Measurements from ENCODE around the gene CCNB1IP1. TPM values are rescaled to one million over a fixed set of nuclear protein-coding genes. Genes with fewer than 3 reads are reported as not detected.

The CCNB1IP1 gene
- total RNA-seq, 2 experiments from 2014 or later, result 39.3 to 43.4 TPM

GRCh38 chr14:20331053-20331613 lies 1.9 kb downstream of the CCNB1IP1 start:
- H3K36me3 Mint-ChIP-seq (ENCODE audit: low read depth), result peaks cover 33% of the 10 kb centered on the region
- CTCF ChIA-PET, result interaction anchor here (1.3 to 6.4 kb wide), 5 partner anchors 10 to 301 kb away, joined by 3 to 108 read pairs (median 6); partner anchors contain the start of gene PARP2
- no peak for DNase-seq
- H3K27me3 Mint-ChIP-seq, result no peaks in the 10 kb centered on the region
- peaks cover 72% of the 10 kb centered on the region for H3K4me1 Mint-ChIP-seq
- H3K9me3 Mint-ChIP-seq, result no peaks in the 10 kb centered on the region
- H3K27ac Mint-ChIP-seq, result peak overlapping the region; percentile 30
- H3K4me3 Mint-ChIP-seq, result no peak overlapping the region
- POLR2A ChIA-PET, result interaction anchor here (1.3 to 9.5 kb wide), 2 partner anchors 11 to 138 kb away, joined by 3 to 144 read pairs; partner anchors contain the start of gene PARP2

- no peak overlapping the region for H3K4me3 Mint-ChIP-seq
- H3K27me3 Mint-ChIP-seq, result no peaks in the 10 kb centered on the region
- H3K27ac Mint-ChIP-seq, result peak overlapping the region; percentile 5
- H3K36me3 Mint-ChIP-seq (ENCODE audit: low read depth), result peaks cover 42% of the 10 kb centered on the region
- H3K9me3 Mint-ChIP-seq, result no peaks in the 10 kb centered on the region
- DNase-seq, result no peak
- POLR2A ChIA-PET, result interaction anchor here (1.3 to 9.5 kb wide), 3 partner anchors 13 to 284 kb away, joined by 3 to 144 read pairs (median 3); partner anchors contain the start of gene PARP2
- peaks cover 63% of the 10 kb centered on the region for H3K4me1 Mint-ChIP-seq
- CTCF ChIA-PET, result interaction anchor here (1.1 to 6.4 kb wide), 8 partner anchors 11 to 361 kb away, joined by 3 to 108 read pairs (median 16); partner anchors contain the start of genes PARP2, PIP4P1, TEP1 and TTC5
Measured at GRCh38 chr14:20329355-20329754, 3.7 kb downstream of the CCNB1IP1 start.

- H3K27ac Mint-ChIP-seq, result peak overlapping the region; percentile 11
- ChIA-PET CTCF (interaction anchor here (1.0 to 6.4 kb wide), 13 partner anchors 10 to 362 kb away, joined by 3 to 108 read pairs (median 13); partner anchors contain the start of genes APEX1, OSGEP, PARP2 and TEP1), POLR2A (interaction anchor here (1.3 to 9.5 kb wide), 4 partner anchors 11 to 281 kb away, joined by 4 to 144 read pairs (median 10); partner anchors contain the start of genes PARP2 and PNP)
- H3K36me3 Mint-ChIP-seq (ENCODE audit: low read depth), result peaks cover 46% of the 10 kb centered on the region
- H3K4me3 Mint-ChIP-seq, result no peak overlapping the region
- H3K9me3 Mint-ChIP-seq, result no peaks in the 10 kb centered on the region
- no peaks in the 10 kb centered on the region for H3K27me3 Mint-ChIP-seq
- peaks cover 59% of the 10 kb centered on the region for H3K4me1 Mint-ChIP-seq
- DNase-seq, result no peak
Measured at GRCh38 chr14:20328705-20329104, 4.4 kb downstream of the CCNB1IP1 start.

- Mint-ChIP-seq H3K27ac (peak overlapping the region; percentile 64), H3K4me1 (peaks cover 50% of the 10 kb centered on the region), H3K36me3 (ENCODE audit: low read depth) (peaks cover 53% of the 10 kb centered on the region), H3K9me3 (no peaks in the 10 kb centered on the region), H3K27me3 (no peaks in the 10 kb centered on the region), H3K4me3 (no peak overlapping the region)
- ChIA-PET CTCF (interaction anchor here (0.7 to 6.4 kb wide), 30 partner anchors 9 to 363 kb away, joined by 3 to 108 read pairs (median 4); partner anchors contain the start of genes APEX1, OSGEP, PARP2 and PIP4P1), POLR2A (interaction anchor here (1.0 to 9.5 kb wide), 6 partner anchors 15 to 282 kb away, joined by 3 to 144 read pairs (median 6); partner anchors contain the start of genes APEX1, OSGEP, PARP2 and PNP)
- DNase-seq, result no peak
Measured at GRCh38 chr14:20327005-20327869, 5.8 kb downstream of the CCNB1IP1 start.

- H3K27ac Mint-ChIP-seq, result no peak overlapping the region
- ChIA-PET CTCF (interaction anchor here (0.5 to 2.1 kb wide), 3 partner anchors 10 to 98 kb away, joined by 3 to 18 read pairs (median 5); no protein-coding TSS in a partner anchor), POLR2A (interaction anchor here (1.1 to 1.5 kb wide), 2 partner anchors 11 to 26 kb away, joined by 3 to 4 read pairs; partner anchors contain the start of gene PARP2)
- no peaks in the 10 kb centered on the region for H3K27me3 Mint-ChIP-seq
- no peaks in the 10 kb centered on the region for H3K9me3 Mint-ChIP-seq
- H3K36me3 Mint-ChIP-seq (ENCODE audit: low read depth), result peaks cover 56% of the 10 kb centered on the region
- H3K4me3 Mint-ChIP-seq, result no peak overlapping the region
- no peaks in the 10 kb centered on the region for H3K4me1 Mint-ChIP-seq
- no peak for DNase-seq
Measured at GRCh38 chr14:20317720-20318119, 15.4 kb downstream of the CCNB1IP1 start.

GRCh38 chr14:20314026-20314425 lies 19.1 kb downstream of the CCNB1IP1 start:
- POLR2A ChIA-PET, result no interaction called here
- no peak for DNase-seq
- Mint-ChIP-seq H3K36me3 (ENCODE audit: low read depth) (peaks cover 53% of the 10 kb centered on the region), H3K4me3 (no peak overlapping the region), H3K27me3 (no peaks in the 10 kb centered on the region), H3K27ac (no peak overlapping the region), H3K4me1 (no peaks in the 10 kb centered on the region), H3K9me3 (no peaks in the 10 kb centered on the region)
- CTCF ChIA-PET, result interaction anchor here (0.6 kb wide), 1 partner anchor 1334 kb away, joined by 3 read pairs; no protein-coding TSS in a partner anchor

- peaks cover 13% of the 10 kb centered on the region for H3K36me3 Mint-ChIP-seq (ENCODE audit: low read depth)
- DNase-seq, result no peak
- ChIA-PET POLR2A (interaction anchor here (2.7 kb wide), 1 partner anchor 37 kb away, joined by 10 read pairs; the partner anchor contains the start of gene PARP2), CTCF (interaction anchor here (0.9 to 4.0 kb wide), 7 partner anchors 10 to 44 kb away, joined by 3 to 15 read pairs (median 4); partner anchors contain the start of gene PARP2)
- H3K9me3 Mint-ChIP-seq, result no peaks in the 10 kb centered on the region
- no peaks in the 10 kb centered on the region for H3K27me3 Mint-ChIP-seq
- peaks cover 32% of the 10 kb centered on the region for H3K4me1 Mint-ChIP-seq
- H3K4me3 Mint-ChIP-seq, result peak overlapping the region; percentile 83
- no peak overlapping the region for H3K27ac Mint-ChIP-seq
Measured at GRCh38 chr14:20306079-20306423, 27.0 kb downstream of the CCNB1IP1 start.

GRCh38 chr14:20305265-20306078 lies 27.6 kb downstream of the CCNB1IP1 start, which contains the start of gene TTC5:
TTC5 (minus strand) TSS chr14:20305951; CDS start chr14:20305937, 14 bp downstream.
- H3K4me3 Mint-ChIP-seq, result peak within 1 kb of the TSS; percentile 83
- H3K27ac Mint-ChIP-seq, result peak within 1 kb of the TSS; percentile 67
- peak; percentile 91 for DNase-seq
- peaks cover 17% of the 10 kb centered on the region for H3K36me3 Mint-ChIP-seq (ENCODE audit: low read depth)
- POLR2A ChIA-PET, result interaction anchor here (2.7 kb wide), 1 partner anchor 38 kb away, joined by 10 read pairs; the partner anchor contains the start of gene PARP2
- H3K4me1 Mint-ChIP-seq, result peaks cover 32% of the 10 kb centered on the region
- no peaks in the 10 kb centered on the region for H3K27me3 Mint-ChIP-seq
- CTCF ChIA-PET, result interaction anchor here (0.7 to 4.0 kb wide), 8 partner anchors 11 to 111 kb away, joined by 3 to 15 read pairs (median 4); partner anchors contain the start of gene PARP2
- no peaks in the 10 kb centered on the region for H3K9me3 Mint-ChIP-seq

- H3K27ac Mint-ChIP-seq, result no peak overlapping the region
- DNase-seq, result no peak
- ChIA-PET POLR2A (interaction anchor here (0.7 kb wide), 1 partner anchor 41 kb away, joined by 3 read pairs; the partner anchor contains the start of gene PARP2), CTCF (no interaction called here)
- peaks cover 28% of the 10 kb centered on the region for H3K36me3 Mint-ChIP-seq (ENCODE audit: low read depth)
- H3K27me3 Mint-ChIP-seq, result no peaks in the 10 kb centered on the region
- H3K4me3 Mint-ChIP-seq, result no peak overlapping the region
- H3K9me3 Mint-ChIP-seq, result no peaks in the 10 kb centered on the region
- peaks cover 32% of the 10 kb centered on the region for H3K4me1 Mint-ChIP-seq
Measured at GRCh38 chr14:20302042-20302755, 30.9 kb downstream of the CCNB1IP1 start.

GRCh38 chr14:20295067-20295466 lies 38.0 kb downstream of the CCNB1IP1 start:
- POLR2A ChIA-PET, result no interaction called here
- Mint-ChIP-seq H3K36me3 (ENCODE audit: low read depth) (peaks cover 45% of the 10 kb centered on the region), H3K27me3 (no peaks in the 10 kb centered on the region), H3K9me3 (no peaks in the 10 kb centered on the region), H3K4me1 (peaks cover 4% of the 10 kb centered on the region), H3K4me3 (no peak overlapping the region), H3K27ac (no peak overlapping the region)
- DNase-seq, result no peak
- CTCF ChIA-PET, result no interaction called here

- H3K9me3 Mint-ChIP-seq, result no peaks in the 10 kb centered on the region
- no peak overlapping the region for H3K4me3 Mint-ChIP-seq
- no peak overlapping the region for H3K27ac Mint-ChIP-seq
- peaks cover 47% of the 10 kb centered on the region for H3K36me3 Mint-ChIP-seq (ENCODE audit: low read depth)
- ChIA-PET CTCF (no interaction called here), POLR2A (no interaction called here)
- no peaks in the 10 kb centered on the region for H3K27me3 Mint-ChIP-seq
- peaks cover 4% of the 10 kb centered on the region for H3K4me1 Mint-ChIP-seq
- no peak for DNase-seq
Measured at GRCh38 chr14:20294636-20295035, 38.4 kb downstream of the CCNB1IP1 start.

Measured in activated CD4-positive, alpha-beta memory T cell treated with anti-CD3 and anti-CD28 coated beads, Interleukin-2, amount 10 ng/mL, durations not matched to agents 7 days and 5 days (primary cell).